ENCODE data around the gene ARHGAP8. TPM values are rescaled to one million over a fixed set of nuclear protein-coding genes. Genes with fewer than 3 reads are reported as not detected.
A peak's percentile ranks its signal among the peaks of the same experiment; 100 is the strongest.

Gene ARHGAP8
- total and polyA plus RNA-seq, 4 donors = 1.4 to 3.0 TPM; not detected in 2

GRCh38 chr22:44889255-44889878 is 137.0 kb downstream of the ARHGAP8 start:
- 63% methylated on average over 14 of the region's 14 CpGs for WGBS, 2 donors
- Histone ChIP-seq H3K27ac (ENCODE audit: low read depth in 1 of 2, low read length in 2 of 2) (no peak overlapping the region), H3K9me3 (ENCODE audit: control insufficient read depth, low read length) (no peaks in the 10 kb centered on the region), H3K27me3 (ENCODE audit: control insufficient read depth in 1 of 2, insufficient read depth in 2 of 2, low read length in 1 of 2) (no peaks in the 10 kb centered on the region), H3K4me1 (ENCODE audit: control insufficient read depth in 1 of 2, insufficient read depth in 2 of 2, low read length in 2 of 2) (no peaks in the 10 kb centered on the region), H3K36me3 (ENCODE audit: control insufficient read depth in 1 of 2, insufficient read depth in 2 of 2, low read length in 1 of 2) (no peaks in the 10 kb centered on the region), H3K4me3 (ENCODE audit: low read length in 2 of 2) (no peak overlapping the region)
- intact Hi-C loops (cut with DNase I) = no loop called here
- DNase-seq (peak in 1 of 2 donors; percentile 66), ATAC-seq (ENCODE audit: low FRiP score) (no peak)

- DNase-seq (peak in 1 of 2 donors; percentile 68), ATAC-seq (ENCODE audit: low FRiP score) (no peak)
- no peak overlapping the region for H3K27ac ChIP-seq (ENCODE audit: low read depth in 1 of 2, low read length in 2 of 2)
- WGBS, 2 donors = 89% methylated on average over 20 of the region's 20 CpGs
- H3K36me3 ChIP-seq (ENCODE audit: control insufficient read depth in 1 of 2, insufficient read depth in 2 of 2, low read length in 1 of 2) = no peaks in the 10 kb centered on the region
- no peaks in the 10 kb centered on the region for H3K9me3 ChIP-seq (ENCODE audit: control insufficient read depth, low read length)
- no peak overlapping the region for H3K4me3 ChIP-seq (ENCODE audit: low read length in 2 of 2)
- H3K27me3 ChIP-seq (ENCODE audit: control insufficient read depth in 1 of 2, insufficient read depth in 2 of 2, low read length in 1 of 2) = no peaks in the 10 kb centered on the region
- no peaks in the 10 kb centered on the region for H3K4me1 ChIP-seq (ENCODE audit: control insufficient read depth in 1 of 2, insufficient read depth in 2 of 2, low read length in 2 of 2)
- intact Hi-C loops (cut with DNase I) = no loop called here
Measured at GRCh38 chr22:44890416-44891292, 138.3 kb downstream of the ARHGAP8 start.

DNA sequence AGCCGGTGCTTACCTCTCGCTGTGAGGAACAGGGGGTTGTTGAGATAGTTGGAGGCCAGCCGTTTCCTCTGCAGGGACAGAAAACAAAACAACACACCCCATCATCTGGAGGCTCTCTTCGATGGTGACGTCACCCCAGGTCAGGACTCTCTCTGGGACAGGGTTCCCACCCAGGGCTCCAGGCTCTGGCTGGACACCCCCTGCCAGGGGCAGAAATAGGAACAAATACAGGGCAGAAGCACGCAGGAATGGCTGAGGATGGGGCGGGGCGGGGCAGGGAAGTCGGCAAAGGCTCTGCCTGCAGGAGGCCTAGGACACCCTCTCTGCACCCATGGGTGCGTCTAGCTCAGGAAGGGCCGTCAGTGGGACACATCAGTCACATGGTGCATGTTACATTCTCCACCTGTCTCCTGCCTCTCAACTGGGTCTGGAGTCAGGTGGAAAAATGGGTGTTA is 138.9 kb downstream of the ARHGAP8 start:
- peak in 1 of 2 donors; percentile 46 for DNase-seq

GRCh38 chr22:44891791-44892190 is 139.4 kb downstream of the ARHGAP8 start:
- 88% methylated on average over 11 of the region's 11 CpGs for WGBS, 2 donors
- H3K27ac ChIP-seq (ENCODE audit: low read depth in 1 of 2, low read length in 2 of 2) = no peak overlapping the region
- ATAC-seq (ENCODE audit: low FRiP score) = no peak

More for the DNA sequence above, 138.9 kb downstream of the ARHGAP8 start:
- H3K27ac ChIP-seq (ENCODE audit: low read depth in 1 of 2, low read length in 2 of 2) = no peak overlapping the region
- H3K27me3 ChIP-seq (ENCODE audit: control insufficient read depth in 1 of 2, insufficient read depth in 2 of 2, low read length in 1 of 2) = no peaks in the 10 kb centered on the region
- no peaks in the 10 kb centered on the region for H3K9me3 ChIP-seq (ENCODE audit: control insufficient read depth, low read length)
- 79 to 85% methylated on average over 11 of the region's 11 CpGs for WGBS, 2 donors
- no peak overlapping the region for H3K4me3 ChIP-seq (ENCODE audit: low read length in 2 of 2)
- no peaks in the 10 kb centered on the region for H3K36me3 ChIP-seq (ENCODE audit: control insufficient read depth in 1 of 2, insufficient read depth in 2 of 2, low read length in 1 of 2)
- no peak for ATAC-seq (ENCODE audit: low FRiP score)
- intact Hi-C loops (cut with DNase I) = no loop called here
- no peaks in the 10 kb centered on the region for H3K4me1 ChIP-seq (ENCODE audit: control insufficient read depth in 1 of 2, insufficient read depth in 2 of 2, low read length in 2 of 2)

GRCh38 chr22:44892243-44892642 is 139.9 kb downstream of the ARHGAP8 start:
- no peak overlapping the region for H3K4me3 ChIP-seq (ENCODE audit: low read length in 2 of 2)
- DNase-seq = peak in 1 of 2 donors; percentile 52
- H3K27me3 ChIP-seq (ENCODE audit: control insufficient read depth in 1 of 2, insufficient read depth in 2 of 2, low read length in 1 of 2) = no peaks in the 10 kb centered on the region
- 86% methylated on average over 13 of the region's 13 CpGs for WGBS, 2 donors
- H3K27ac ChIP-seq (ENCODE audit: low read depth in 1 of 2, low read length in 2 of 2) = no peak overlapping the region
- intact Hi-C loops (cut with DNase I) = no loop called here
- no peak for ATAC-seq (ENCODE audit: low FRiP score)
- no peaks in the 10 kb centered on the region for H3K36me3 ChIP-seq (ENCODE audit: control insufficient read depth in 1 of 2, insufficient read depth in 2 of 2, low read length in 1 of 2)
- no peaks in the 10 kb centered on the region for H3K4me1 ChIP-seq (ENCODE audit: control insufficient read depth in 1 of 2, insufficient read depth in 2 of 2, low read length in 2 of 2)
- H3K9me3 ChIP-seq (ENCODE audit: control insufficient read depth, low read length) = no peaks in the 10 kb centered on the region

More at GRCh38 chr22:44891791-44892190, 139.4 kb downstream of the ARHGAP8 start:
- Histone ChIP-seq H3K4me3 (ENCODE audit: low read length in 2 of 2) (no peak overlapping the region), H3K9me3 (ENCODE audit: control insufficient read depth, low read length) (no peaks in the 10 kb centered on the region), H3K27me3 (ENCODE audit: control insufficient read depth in 1 of 2, insufficient read depth in 2 of 2, low read length in 1 of 2) (no peaks in the 10 kb centered on the region), H3K36me3 (ENCODE audit: control insufficient read depth in 1 of 2, insufficient read depth in 2 of 2, low read length in 1 of 2) (no peaks in the 10 kb centered on the region), H3K4me1 (ENCODE audit: control insufficient read depth in 1 of 2, insufficient read depth in 2 of 2, low read length in 2 of 2) (no peaks in the 10 kb centered on the region)
- intact Hi-C loops (cut with DNase I) = no loop called here
- DNase-seq = peak in 1 of 2 donors; percentile 42

- DNase-seq = peak in 1 of 2 donors; percentile 59
- H3K4me3 ChIP-seq (ENCODE audit: low read length in 2 of 2) = no peak overlapping the region
- intact Hi-C loops (cut with DNase I) = no loop called here
- H3K9me3 ChIP-seq (ENCODE audit: control insufficient read depth, low read length) = no peaks in the 10 kb centered on the region
- H3K36me3 ChIP-seq (ENCODE audit: control insufficient read depth in 1 of 2, insufficient read depth in 2 of 2, low read length in 1 of 2) = no peaks in the 10 kb centered on the region
- 84 to 87% methylated on average over 20 of the region's 20 CpGs for WGBS, 2 donors
- H3K27ac ChIP-seq (ENCODE audit: low read depth in 1 of 2, low read length in 2 of 2) = no peak overlapping the region
- no peaks in the 10 kb centered on the region for H3K4me1 ChIP-seq (ENCODE audit: control insufficient read depth in 1 of 2, insufficient read depth in 2 of 2, low read length in 2 of 2)
- no peaks in the 10 kb centered on the region for H3K27me3 ChIP-seq (ENCODE audit: control insufficient read depth in 1 of 2, insufficient read depth in 2 of 2, low read length in 1 of 2)
- no peak for ATAC-seq (ENCODE audit: low FRiP score)
Measured at GRCh38 chr22:44892803-44893730, 140.7 kb downstream of the ARHGAP8 start.

DNA sequence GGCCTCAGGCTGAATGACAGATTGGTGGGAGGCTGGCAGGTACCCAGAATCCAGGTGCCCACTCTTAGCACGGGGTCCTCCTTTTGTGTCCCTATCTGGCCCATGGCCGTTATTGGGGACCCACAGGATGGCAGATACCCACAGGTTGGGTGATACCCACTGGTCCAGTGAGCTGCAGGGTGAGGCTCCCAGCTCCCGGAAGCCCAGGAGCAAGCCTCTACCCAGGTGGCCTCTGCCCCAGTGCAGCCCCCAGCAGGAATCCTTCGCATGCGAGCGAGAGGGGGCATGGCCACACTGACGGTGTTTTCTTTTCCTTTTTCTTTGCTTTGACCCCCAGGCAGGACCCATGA is 141.3 kb downstream of the ARHGAP8 start:
- intact Hi-C loops (cut with DNase I) = no loop called here
- Histone ChIP-seq H3K4me1 (ENCODE audit: control insufficient read depth in 1 of 2, insufficient read depth in 2 of 2, low read length in 2 of 2) (no peaks in the 10 kb centered on the region), H3K36me3 (ENCODE audit: control insufficient read depth in 1 of 2, insufficient read depth in 2 of 2, low read length in 1 of 2) (no peaks in the 10 kb centered on the region), H3K9me3 (ENCODE audit: control insufficient read depth, low read length) (no peaks in the 10 kb centered on the region), H3K4me3 (ENCODE audit: low read length in 2 of 2) (no peak overlapping the region), H3K27ac (ENCODE audit: low read depth in 1 of 2, low read length in 2 of 2) (no peak overlapping the region), H3K27me3 (ENCODE audit: control insufficient read depth in 1 of 2, insufficient read depth in 2 of 2, low read length in 1 of 2) (no peaks in the 10 kb centered on the region)
- peak in 1 of 2 donors; percentile 39 for DNase-seq
- no peak for ATAC-seq (ENCODE audit: low FRiP score)
- WGBS, 2 donors = 45 to 47% methylated on average over 7 of the region's 7 CpGs

GRCh38 chr22:44894321-44894720 is 141.9 kb downstream of the ARHGAP8 start:
- intact Hi-C loops (cut with DNase I) = no loop called here
- H3K4me1 ChIP-seq (ENCODE audit: control insufficient read depth in 1 of 2, insufficient read depth in 2 of 2, low read length in 2 of 2) = no peaks in the 10 kb centered on the region
- WGBS, 2 donors = 80 to 83% methylated on average over 12 of the region's 12 CpGs
- DNase-seq = peak in 1 of 2 donors; percentile 67
- H3K36me3 ChIP-seq (ENCODE audit: control insufficient read depth in 1 of 2, insufficient read depth in 2 of 2, low read length in 1 of 2) = no peaks in the 10 kb centered on the region
- H3K27me3 ChIP-seq (ENCODE audit: control insufficient read depth in 1 of 2, insufficient read depth in 2 of 2, low read length in 1 of 2) = no peaks in the 10 kb centered on the region
- no peak for ATAC-seq (ENCODE audit: low FRiP score)
- no peak overlapping the region for H3K4me3 ChIP-seq (ENCODE audit: low read length in 2 of 2)
- H3K9me3 ChIP-seq (ENCODE audit: control insufficient read depth, low read length) = no peaks in the 10 kb centered on the region
- H3K27ac ChIP-seq (ENCODE audit: low read depth in 1 of 2, low read length in 2 of 2) = no peak overlapping the region
